Left lung (tissue), 10 donors: ENCODE results near the gene TBC1D24. TPM values are rescaled to one million over a fixed set of nuclear protein-coding genes. Genes with fewer than 3 reads are reported as not detected.
"Not testable (repeated sequence)": the region's sequence is repeated elsewhere in the genome, so short reads cannot be mapped to it uniquely, and the experiment has no call there.

ENCODE experiments used
- ATAC-seq: fragments of 200-7000 bp; cut with Tn5 transposase; one replicate; pipeline ENCODE4 v1.9.1; 2020; ENCODE audit warnings: moderate library complexity
- DNase-seq, 4 donors: peaks; one replicate each; pipeline ENCODE4 v3.0.0-alpha.2; 2013 to 2020
- H3K27ac ChIP-seq, 2 donors: fragments of 200-600 bp; sonication (generic) in 1 of 2; one replicate each; pipeline versions ENCODE4 v1.5.0 to v1.8.0; 2020 to 2021
- H3K27me3 ChIP-seq, 2 donors: fragments of 200-600 bp; sonication (generic) in 1 of 2; one replicate each; pipeline versions ENCODE4 v1.5.0 to v1.8.0; 2020 to 2021
- H3K36me3 ChIP-seq, 2 donors: fragments of 200-600 bp; sonication (generic) in 1 of 2; one replicate each; pipeline versions ENCODE4 v1.5.0 to v1.8.0; 2020 to 2021
- H3K4me1 ChIP-seq, 2 donors: fragments of 200-600 bp; one replicate each; pipeline ENCODE4 v1.8.0; 2021
- H3K4me3 ChIP-seq, 2 donors: fragments of 200-600 bp; sonication (generic) in 1 of 2; one replicate each; pipeline versions ENCODE4 v1.5.0 to v1.8.0; 2020 to 2021; ENCODE audit warnings: mild to moderate bottlenecking in 1 of 2
- H3K9me3 ChIP-seq, 2 donors: fragments of 200-600 bp; sonication (generic) in 1 of 2; one replicate each; pipeline versions ENCODE4 v1.5.0 to v1.8.0; 2020 to 2021
- intact Hi-C, 2 donors: fragments of 100-400 bp; cut with DNase I; formaldehyde crosslinking; loops; one replicate each; pipeline versions ENCODE4 v1.11.2 to v1.14.2; 2022
- polyA plus RNA-seq, 6 donors: library from polyadenylated mRNA; unstranded; fragments of 120-200 nt; gene quantifications; one replicate each; pipeline ENCODE4 v1.2.1, GENCODE V29; 2013; ENCODE audit not compliant: insufficient read length in 6 of 6
- total RNA-seq, 2 donors: library from RNA; stranded (reverse); fragmentation: NEBNext Ultra II Directional; extraction: Animal tissue kit (Norgen Biotek cat#: 25700); gene quantifications; one replicate each; pipeline ENCODE4 v1.2.1, GENCODE V29; 2021
- TF ChIP-seq, protein P1 (sequence below), 2 donors: fragments of 200-600 bp; sonication (generic) in 1 of 2; IDR thresholded peaks; one replicate each; pipeline versions ENCODE4 v1.5.0 to v1.8.0; 2021; ENCODE audit warnings: antibody characterized with exemption in 2 of 2
- donor health status: DM: no; HTN: yes; CAD: no.
- donor health status: DM: no; HTN: no; CAD: no.

The TBC1D24 gene
- total and polyA plus RNA-seq, 8 donors = 14.2 to 41.4 (median 17.9) TPM

DNA sequence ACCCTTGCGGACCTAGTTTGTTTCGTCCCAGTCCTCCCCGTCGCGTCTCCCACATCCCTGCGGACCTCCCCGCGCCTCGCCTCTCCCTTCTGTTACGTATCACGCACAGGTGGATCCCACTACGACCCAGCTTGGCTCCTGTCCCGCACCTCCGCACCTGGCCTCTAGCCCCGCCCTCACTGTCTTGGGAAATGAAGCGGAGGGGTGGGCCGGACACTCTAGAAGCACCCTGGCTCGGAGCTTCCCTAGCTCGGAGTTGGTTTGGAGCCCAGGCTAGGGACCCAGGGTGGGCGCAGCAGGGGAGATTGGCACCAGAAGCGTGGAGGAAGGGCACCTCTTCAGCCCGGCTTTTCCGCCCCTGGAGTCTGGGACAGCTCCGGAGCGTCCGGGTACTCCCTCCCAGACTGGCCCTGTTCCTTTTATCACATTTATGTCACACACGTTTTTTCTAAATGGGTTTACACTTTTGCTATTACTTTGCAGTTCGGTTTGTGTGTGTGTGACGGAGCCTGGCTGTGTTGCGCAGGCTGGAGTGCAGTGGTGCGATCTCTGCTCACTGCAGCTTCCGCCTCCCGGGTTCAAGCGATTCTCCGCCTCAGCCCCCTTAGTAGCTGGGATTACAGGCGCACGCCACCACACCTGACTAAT is 57.7 kb downstream of the TBC1D24 start:
- Histone ChIP-seq H3K9me3 (no peaks in the 10 kb centered on the region), H3K36me3 (peaks cover 0 to 33% of the 10 kb centered on the region in 2 donors), H3K27me3 (no peaks in the 10 kb centered on the region), H3K4me3 (peak overlapping the region; percentile 48 to 56), H3K4me1 (peaks cover 2 to 59% of the 10 kb centered on the region in 2 donors), H3K27ac (peak overlapping the region; percentile 93 to 98)
- DNase-seq (peak; percentile 56 to 89 (median 82)), ATAC-seq (peak; percentile 60)
- TF ChIP-seq, protein P1, sequence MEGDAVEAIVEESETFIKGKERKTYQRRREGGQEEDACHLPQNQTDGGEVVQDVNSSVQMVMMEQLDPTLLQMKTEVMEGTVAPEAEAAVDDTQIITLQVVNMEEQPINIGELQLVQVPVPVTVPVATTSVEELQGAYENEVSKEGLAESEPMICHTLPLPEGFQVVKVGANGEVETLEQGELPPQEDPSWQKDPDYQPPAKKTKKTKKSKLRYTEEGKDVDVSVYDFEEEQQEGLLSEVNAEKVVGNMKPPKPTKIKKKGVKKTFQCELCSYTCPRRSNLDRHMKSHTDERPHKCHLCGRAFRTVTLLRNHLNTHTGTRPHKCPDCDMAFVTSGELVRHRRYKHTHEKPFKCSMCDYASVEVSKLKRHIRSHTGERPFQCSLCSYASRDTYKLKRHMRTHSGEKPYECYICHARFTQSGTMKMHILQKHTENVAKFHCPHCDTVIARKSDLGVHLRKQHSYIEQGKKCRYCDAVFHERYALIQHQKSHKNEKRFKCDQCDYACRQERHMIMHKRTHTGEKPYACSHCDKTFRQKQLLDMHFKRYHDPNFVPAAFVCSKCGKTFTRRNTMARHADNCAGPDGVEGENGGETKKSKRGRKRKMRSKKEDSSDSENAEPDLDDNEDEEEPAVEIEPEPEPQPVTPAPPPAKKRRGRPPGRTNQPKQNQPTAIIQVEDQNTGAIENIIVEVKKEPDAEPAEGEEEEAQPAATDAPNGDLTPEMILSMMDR (IDR thresholded peaks at IDR 0.05) = no peak
- intact Hi-C loops = no loop called here

DNA sequence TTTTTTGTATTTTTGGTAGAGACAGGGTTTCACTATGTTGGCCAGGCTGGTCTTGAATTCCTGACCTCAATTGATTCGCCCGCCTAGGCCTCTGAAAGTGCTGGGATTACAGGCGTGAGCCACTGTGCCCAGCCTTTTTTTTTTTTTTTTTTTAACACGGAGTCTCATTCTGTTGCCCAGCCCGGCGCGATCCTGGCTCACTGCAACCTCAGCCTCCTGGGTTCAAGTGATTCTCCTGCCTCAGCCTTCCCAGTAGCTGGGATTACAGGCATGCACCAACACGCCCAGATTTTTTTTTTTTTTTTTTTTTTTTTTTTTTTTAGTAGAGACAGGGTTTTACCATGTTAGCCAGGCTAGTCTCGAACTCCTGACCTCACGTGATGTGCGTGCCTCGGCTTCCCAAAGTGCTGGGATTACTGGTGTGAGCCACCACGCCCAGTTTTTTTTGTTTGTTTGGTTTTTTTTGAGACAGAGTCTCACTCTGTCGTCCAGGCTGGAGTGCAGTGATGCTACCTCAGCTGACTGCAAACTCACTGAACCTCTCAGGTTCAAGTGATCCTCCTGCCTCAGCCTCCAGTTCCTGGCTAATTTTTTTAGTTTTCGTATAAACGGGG is 58.3 kb downstream of the TBC1D24 start:
- H3K27me3 ChIP-seq, intact Hi-C loops, H3K9me3 ChIP-seq, ATAC-seq: not testable (repeated sequence)
- H3K36me3 ChIP-seq = peaks cover 0 to 27% of the 10 kb centered on the region in 2 donors
- H3K4me3 ChIP-seq = peak overlapping the region; percentile 48 to 56
- DNase-seq = peak in 1 of 4 donors; percentile 21
- peaks cover 2 to 59% of the 10 kb centered on the region in 2 donors for H3K4me1 ChIP-seq
- H3K27ac ChIP-seq = peak overlapping the region; percentile 93 to 98

DNA sequence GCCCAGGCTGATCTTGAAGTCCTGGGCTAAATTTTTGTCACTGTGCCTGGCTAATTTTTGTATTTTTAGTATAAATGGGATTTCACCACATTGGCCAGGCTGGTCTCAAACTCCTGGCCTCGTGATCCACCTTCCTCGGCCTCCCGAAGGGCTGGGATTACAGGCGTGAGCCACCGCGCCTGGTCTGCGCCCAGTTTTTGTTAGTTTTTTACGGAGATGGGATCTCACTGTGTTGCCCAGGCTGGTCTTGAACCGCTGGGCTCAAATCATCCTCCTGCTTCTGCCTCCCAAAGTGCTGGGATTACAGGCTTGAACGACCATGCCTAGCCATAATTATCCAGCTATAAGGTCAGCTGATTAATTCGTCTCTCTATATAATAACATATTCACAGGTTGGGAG is 59.0 kb downstream of the TBC1D24 start:
- ATAC-seq (no peak), DNase-seq (peak in 1 of 4 donors; percentile 50)
- no peak overlapping the region for H3K27ac ChIP-seq
- no peaks in the 10 kb centered on the region for H3K9me3 ChIP-seq
- peaks cover 0 to 20% of the 10 kb centered on the region in 2 donors for H3K36me3 ChIP-seq
- H3K4me3 ChIP-seq = no peak overlapping the region
- no peaks in the 10 kb centered on the region for H3K27me3 ChIP-seq
- peaks cover 4 to 64% of the 10 kb centered on the region in 2 donors for H3K4me1 ChIP-seq
- intact Hi-C loops = no loop called here
- TF ChIP-seq, protein P1 (IDR thresholded peaks at IDR 0.05) = no peak

DNA sequence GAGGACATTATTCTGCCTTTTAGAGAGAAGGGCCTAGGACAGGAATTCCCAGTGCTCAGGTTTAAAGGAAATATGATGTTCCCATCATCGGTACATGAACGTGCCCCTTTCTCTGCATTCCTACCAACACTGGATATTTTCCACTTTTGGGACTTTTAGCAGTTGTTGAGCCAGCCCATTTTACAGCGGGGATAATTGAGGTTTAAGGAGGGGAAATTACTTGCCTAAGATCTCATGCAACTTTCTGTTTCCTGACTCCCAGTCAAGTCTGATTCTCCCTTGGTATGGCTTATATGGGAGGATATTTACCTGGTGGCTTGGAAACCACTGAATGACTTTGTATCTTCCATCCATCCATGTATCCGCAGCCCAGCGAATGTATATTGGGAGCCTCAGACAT is 59.4 kb downstream of the TBC1D24 start:
- H3K27me3 ChIP-seq, H3K4me3 ChIP-seq, intact Hi-C loops, H3K27ac ChIP-seq, ATAC-seq, DNase-seq, H3K9me3 ChIP-seq: not testable (repeated sequence)
- Histone ChIP-seq H3K4me1 (peaks cover 8 to 68% of the 10 kb centered on the region in 2 donors), H3K36me3 (peaks cover 0 to 16% of the 10 kb centered on the region in 2 donors)

DNA sequence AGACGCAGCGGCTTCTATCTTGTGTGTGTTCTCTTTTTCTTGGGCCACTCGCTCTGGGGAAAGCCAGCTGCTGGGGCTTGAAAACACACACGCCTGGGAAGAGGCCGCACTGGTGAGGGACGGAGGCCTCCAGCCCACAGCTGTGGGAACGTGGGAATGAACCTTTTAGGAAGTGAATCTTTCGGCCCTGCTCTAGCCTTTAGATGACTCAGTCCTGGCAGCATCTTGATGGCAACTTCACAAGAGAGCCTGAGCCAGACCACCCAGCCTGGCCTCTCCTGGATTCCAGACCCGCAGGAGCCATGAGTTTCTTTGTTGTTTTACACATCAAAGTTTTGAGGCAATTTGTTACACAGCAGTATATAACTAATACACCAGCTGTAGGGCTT is 60.7 kb downstream of the TBC1D24 start:
- DNase-seq (peak in 1 of 4 donors; percentile 65), ATAC-seq (no peak)
- H3K4me3 ChIP-seq = no peak overlapping the region
- peaks cover 0 to 3% of the 10 kb centered on the region in 2 donors for H3K36me3 ChIP-seq
- intact Hi-C loops = no loop called here
- H3K27ac ChIP-seq = peak overlapping the region; percentile 15 to 92
- TF ChIP-seq, protein P1 (IDR thresholded peaks at IDR 0.05) = no peak
- no peaks in the 10 kb centered on the region for H3K9me3 ChIP-seq
- H3K27me3 ChIP-seq = no peaks in the 10 kb centered on the region
- peaks cover 15 to 73% of the 10 kb centered on the region in 2 donors for H3K4me1 ChIP-seq
